Inflammatory macrophage treated with lipopolysaccharide for 4 hours (primary cell): ENCODE data around the gene NUDT1.

Source experiments
- DNase-seq: peaks from one replicate; pipeline ENCODE4 v3.0.0-alpha.2; 2020

NUDT1 gene

GRCh38 chr7:2271273-2272026 is 29.4 kb downstream of the NUDT1 start:
- DNase-seq: no peak

GRCh38 chr7:2272031-2272430 is 30.0 kb downstream of the NUDT1 start:
- DNase-seq: no peak

- no peak for DNase-seq
These were observed 31.8 kb downstream of the NUDT1 start for GRCh38 chr7:2273866-2274265.

- DNase-seq: no peak
These were observed 32.6 kb downstream of the NUDT1 start for GRCh38 chr7:2274666-2275065.

- DNase-seq: no peak
These were observed 33.1 kb downstream of the NUDT1 start for GRCh38 chr7:2275101-2275500.

GRCh38 chr7:2276107-2276506 is 34.1 kb downstream of the NUDT1 start:
- no peak for DNase-seq

- no peak for DNase-seq
These were observed 36.0 kb downstream of the NUDT1 start for GRCh38 chr7:2278026-2278425.

- no peak for DNase-seq
These were observed 37.9 kb downstream of the NUDT1 start for GRCh38 chr7:2279896-2280295.

- no peak for DNase-seq
These were observed 38.4 kb downstream of the NUDT1 start for GRCh38 chr7:2280424-2280823.

- DNase-seq: no peak
These were observed 39.5 kb downstream of the NUDT1 start for GRCh38 chr7:2281541-2281940.

- DNase-seq: no peak
These were observed 40.2 kb downstream of the NUDT1 start for GRCh38 chr7:2282185-2282751.

- DNase-seq: no peak
These were observed 41.0 kb downstream of the NUDT1 start for GRCh38 chr7:2283074-2283473.

- no peak for DNase-seq
These were observed 45.7 kb downstream of the NUDT1 start for GRCh38 chr7:2287745-2288144.

- DNase-seq: no peak
These were observed 46.5 kb downstream of the NUDT1 start for GRCh38 chr7:2288503-2288902.

GRCh38 chr7:2289111-2289586 is 47.1 kb downstream of the NUDT1 start:
- DNase-seq: no peak

- DNase-seq: no peak
These were observed 47.6 kb downstream of the NUDT1 start for GRCh38 chr7:2289621-2290020.

- no peak for DNase-seq
These were observed 48.9 kb downstream of the NUDT1 start for GRCh38 chr7:2290877-2291276.

GRCh38 chr7:2295936-2296620 is 54.1 kb downstream of the NUDT1 start:
- DNase-seq: no peak

GRCh38 chr7:2296832-2297231 is 54.8 kb downstream of the NUDT1 start:
- DNase-seq: no peak

- DNase-seq: peak; percentile 96
These were observed 57.3 kb downstream of the NUDT1 start for GRCh38 chr7:2299131-2299829.

GRCh38 chr7:2299870-2300512 is 58.0 kb downstream of the NUDT1 start:
- DNase-seq: peak; percentile 84
